GM18861 (cell line): ENCODE results near the gene MAP7D3.
"Not testable (repeated sequence)": the region's sequence is repeated elsewhere in the genome, so short reads cannot be mapped to it uniquely, and the experiment has no call there.

Experiments used
- ATAC-seq: cut with Tn5 transposase; IDR thresholded peaks from one replicate; pipeline ENCODE4 v1.9.1; 2021; ENCODE audit not compliant: unreplicated experiment

Gene MAP7D3

GRCh38 chrX:136251041-136251991, at the start of gene MAP7D3:
TSS of gene MAP7D3 (minus strand) at chrX:136251400. CDS start at chrX:136251358, 42 bp downstream.
- peak; percentile 73 for ATAC-seq

GRCh38 chrX:136300721-136301120, 49.5 kb upstream of the MAP7D3 start, which contains the start of gene ADGRG4:
TSS of gene ADGRG4 (plus strand) at chrX:136300963. CDS start at chrX:136308778, 7,815 bp downstream.
- not testable (repeated sequence) for ATAC-seq

- no peak for ATAC-seq
Measured at GRCh38 chrX:136295380-136295779, 44.2 kb upstream of the MAP7D3 start.

GRCh38 chrX:136292656-136293055, 41.5 kb upstream of the MAP7D3 start:
- no peak for ATAC-seq

GRCh38 chrX:136291824-136292223, 40.6 kb upstream of the MAP7D3 start:
- no peak for ATAC-seq

DNA sequence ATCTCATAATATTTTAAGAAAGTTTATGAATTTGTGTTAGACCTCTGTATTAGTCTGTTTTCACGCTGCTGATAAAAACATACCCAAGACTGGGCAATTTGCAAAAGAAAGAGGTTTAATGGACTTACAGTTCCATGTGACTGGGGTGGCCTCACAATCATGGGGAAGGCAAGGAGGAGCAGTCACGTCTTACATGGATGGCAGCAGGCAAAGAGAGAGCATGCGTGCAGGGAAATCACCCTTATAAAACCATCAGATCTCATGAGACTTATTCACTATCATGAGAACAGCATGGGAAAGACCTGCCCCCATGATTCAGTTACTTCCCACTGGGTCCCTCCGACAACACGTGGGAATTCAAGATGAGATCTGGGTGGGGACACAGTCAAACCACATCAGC, 35.2 kb upstream of the MAP7D3 start:
- ATAC-seq = not testable (repeated sequence)

DNA sequence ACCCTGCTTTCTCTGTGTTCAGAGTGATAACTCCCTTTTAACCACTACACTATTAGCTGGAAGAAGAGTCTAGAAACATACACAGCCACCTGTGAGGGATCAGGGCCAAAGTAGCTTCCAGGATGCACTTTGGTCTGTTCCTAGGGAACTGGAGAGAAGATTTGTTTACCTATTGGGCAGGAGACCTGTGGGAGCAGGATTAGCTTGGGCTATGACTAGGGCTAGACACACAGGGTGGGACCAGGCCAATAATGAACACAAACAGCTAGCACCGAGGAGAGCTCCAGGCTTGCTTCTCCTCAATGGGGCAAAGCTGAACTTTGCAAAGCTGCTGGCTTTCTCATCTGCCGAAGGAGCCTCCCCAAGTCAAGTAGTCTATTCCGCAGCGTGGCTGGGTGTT, 24.4 kb upstream of the MAP7D3 start:
- ATAC-seq = no peak

DNA sequence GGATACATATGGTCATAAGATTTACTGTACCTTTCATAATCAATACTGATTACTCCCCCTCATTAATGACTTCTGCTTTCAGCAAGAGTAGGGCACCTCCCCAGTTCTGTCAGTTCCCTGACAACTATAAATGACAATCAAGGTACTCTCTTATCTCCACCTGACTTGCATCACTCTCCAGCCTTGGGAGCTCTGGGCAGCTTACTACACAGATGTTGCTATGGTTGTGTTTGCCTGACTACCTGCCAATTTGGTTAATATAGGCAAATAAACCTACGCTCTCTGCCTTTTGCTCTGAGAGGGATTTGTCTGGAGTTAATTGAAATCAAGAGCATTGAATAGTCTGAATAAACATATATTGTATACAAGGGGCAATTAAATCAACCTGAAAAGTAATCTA, 22.8 kb upstream of the MAP7D3 start:
- no peak for ATAC-seq

- no peak for ATAC-seq
Measured at GRCh38 chrX:136272325-136272724, 21.1 kb upstream of the MAP7D3 start.

DNA sequence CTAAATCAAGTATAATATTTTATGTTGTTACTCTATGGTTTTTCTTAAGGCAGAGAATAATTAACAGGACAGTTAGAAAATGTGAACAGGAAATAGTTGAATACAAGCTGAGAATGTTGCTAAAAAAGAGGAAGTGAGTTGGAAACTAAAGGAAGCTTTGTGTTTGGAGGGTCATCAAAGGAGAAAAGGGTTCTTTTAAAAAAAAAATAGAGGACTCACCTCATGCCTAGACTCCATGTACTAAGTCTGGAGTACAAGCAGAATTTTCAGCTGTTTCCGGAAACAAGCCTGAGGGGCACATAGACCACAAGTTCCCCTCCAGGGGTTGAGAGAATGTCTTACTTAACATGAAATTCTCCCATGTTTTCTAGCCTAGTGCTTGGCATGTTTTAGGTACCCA, 20.1 kb upstream of the MAP7D3 start:
- peak; percentile 63 for ATAC-seq

DNA sequence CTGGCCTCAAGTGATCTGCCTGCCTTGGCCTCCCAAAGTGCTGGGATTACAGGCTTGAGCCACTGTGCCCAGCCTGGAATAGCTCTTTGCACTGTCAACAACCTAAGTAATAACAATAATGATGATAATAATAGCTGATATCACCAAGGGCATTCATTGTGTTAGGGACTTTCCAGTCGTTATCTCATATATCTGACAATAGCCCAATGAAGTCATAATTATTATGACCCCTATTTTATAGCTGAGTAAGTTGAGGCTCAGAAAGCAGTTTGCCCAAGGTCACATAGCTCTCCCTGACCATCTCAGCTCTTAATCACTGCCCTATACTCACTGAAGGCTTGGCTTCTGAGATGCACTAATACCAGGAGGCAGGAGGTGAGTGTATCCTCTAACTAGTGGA, 18.7 kb upstream of the MAP7D3 start:
- no peak for ATAC-seq

- peak; percentile 54 for ATAC-seq
Measured at GRCh38 chrX:136268051-136269048, 17.1 kb upstream of the MAP7D3 start.

- no peak for ATAC-seq
Measured at GRCh38 chrX:136266828-136267227, 15.6 kb upstream of the MAP7D3 start.

DNA sequence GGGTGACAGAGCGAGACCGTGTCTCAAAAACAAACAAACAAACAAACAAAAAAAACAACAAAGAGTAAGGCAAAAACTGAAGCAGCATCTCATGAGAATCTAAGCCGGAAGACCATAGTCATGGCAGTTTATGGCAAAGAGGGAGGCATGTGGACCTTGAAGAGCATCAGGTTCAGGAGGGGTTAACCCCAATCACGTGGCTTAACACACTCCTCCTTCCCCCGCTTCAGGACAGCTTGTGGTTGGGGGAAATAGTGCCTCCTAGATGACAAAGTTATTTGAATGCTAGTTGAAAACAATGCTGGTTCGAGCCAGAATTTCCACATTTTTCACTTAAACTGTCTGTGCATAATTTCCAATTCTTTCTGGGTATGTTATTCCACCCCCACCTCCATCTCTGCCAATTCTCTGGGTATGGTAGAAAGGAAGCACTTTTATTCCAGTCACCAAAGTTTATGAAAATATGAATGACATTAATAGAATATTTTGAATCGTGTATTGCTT, 11.7 kb upstream of the MAP7D3 start:
- ATAC-seq = no peak

DNA sequence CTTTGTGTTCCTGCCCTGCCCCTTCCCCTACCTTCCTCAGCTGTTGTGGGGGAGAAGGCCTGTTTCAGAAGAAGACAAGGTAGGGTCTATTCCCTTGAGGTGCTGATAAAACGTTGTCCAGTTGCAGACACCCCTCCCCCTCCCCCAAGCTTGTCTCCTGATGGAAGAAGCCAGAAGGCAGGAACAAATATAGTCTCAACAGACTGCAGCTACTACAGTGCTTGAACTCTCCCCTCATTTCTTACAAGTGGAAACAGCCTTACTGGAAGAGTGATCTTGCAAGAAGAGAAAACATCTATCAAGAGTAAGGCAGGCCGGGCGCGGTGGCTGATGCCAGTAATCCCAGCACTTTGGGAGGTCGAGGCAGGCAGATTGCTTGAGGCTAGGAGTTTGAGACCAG, 11.0 kb upstream of the MAP7D3 start:
- no peak for ATAC-seq

DNA sequence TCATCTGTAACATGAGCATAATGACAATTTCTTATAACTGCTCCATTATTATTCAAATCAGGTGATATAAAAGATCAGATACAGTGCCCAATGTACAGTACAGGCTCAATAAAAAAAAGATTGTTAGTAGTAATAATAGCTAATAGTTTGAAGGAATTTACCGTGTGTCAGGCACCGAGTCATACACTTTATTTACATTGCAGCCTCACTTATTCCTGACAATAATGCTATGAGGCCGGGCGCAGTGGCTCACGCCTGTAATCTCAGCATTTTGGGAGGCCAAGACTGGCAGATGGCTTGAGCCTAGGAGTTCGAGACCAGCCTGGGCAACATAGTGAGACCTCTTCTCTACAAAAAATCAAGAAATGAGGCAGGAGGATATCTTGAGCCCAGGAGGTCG, 10.1 kb upstream of the MAP7D3 start:
- ATAC-seq = no peak

GRCh38 chrX:136260776-136261175, 9.6 kb upstream of the MAP7D3 start:
- no peak for ATAC-seq

DNA sequence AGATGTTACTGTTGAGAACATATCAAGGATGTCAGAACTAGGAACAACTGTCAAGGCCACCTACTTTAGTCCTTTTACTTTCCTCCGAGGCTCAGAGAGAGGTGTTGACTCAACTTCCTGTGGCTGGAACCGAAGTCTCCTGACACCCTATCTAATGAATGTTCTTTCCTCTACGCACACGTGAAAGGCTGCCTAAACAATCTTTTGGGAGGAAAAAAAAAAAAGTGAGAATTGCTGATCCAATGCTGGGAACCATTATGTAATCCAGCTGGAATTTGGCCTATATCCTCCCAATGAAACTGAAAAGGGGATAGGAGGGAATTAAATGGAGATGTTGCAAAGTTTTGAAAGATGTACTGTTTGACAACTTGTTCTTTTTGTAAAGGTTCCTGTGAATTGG, 8.3 kb upstream of the MAP7D3 start:
- ATAC-seq = no peak

GRCh38 chrX:136258951-136259350, 7.8 kb upstream of the MAP7D3 start:
- no peak for ATAC-seq

GRCh38 chrX:136256026-136256425, 4.8 kb upstream of the MAP7D3 start:
- ATAC-seq = no peak

- no peak for ATAC-seq
Measured at GRCh38 chrX:136255541-136255940, 4.3 kb upstream of the MAP7D3 start.
